Fibroblast of upper back skin (primary cell): Measurements from ENCODE around the gene ZBTB20.
"Not testable (repeated sequence)": the region's sequence is repeated elsewhere in the genome, so short reads cannot be mapped to it uniquely, and the experiment has no call there.

ENCODE experiments used
- DNase-seq: peaks from one replicate; pipeline ENCODE4 v3.0.0-alpha.2; 2013

The ZBTB20 gene

DNA sequence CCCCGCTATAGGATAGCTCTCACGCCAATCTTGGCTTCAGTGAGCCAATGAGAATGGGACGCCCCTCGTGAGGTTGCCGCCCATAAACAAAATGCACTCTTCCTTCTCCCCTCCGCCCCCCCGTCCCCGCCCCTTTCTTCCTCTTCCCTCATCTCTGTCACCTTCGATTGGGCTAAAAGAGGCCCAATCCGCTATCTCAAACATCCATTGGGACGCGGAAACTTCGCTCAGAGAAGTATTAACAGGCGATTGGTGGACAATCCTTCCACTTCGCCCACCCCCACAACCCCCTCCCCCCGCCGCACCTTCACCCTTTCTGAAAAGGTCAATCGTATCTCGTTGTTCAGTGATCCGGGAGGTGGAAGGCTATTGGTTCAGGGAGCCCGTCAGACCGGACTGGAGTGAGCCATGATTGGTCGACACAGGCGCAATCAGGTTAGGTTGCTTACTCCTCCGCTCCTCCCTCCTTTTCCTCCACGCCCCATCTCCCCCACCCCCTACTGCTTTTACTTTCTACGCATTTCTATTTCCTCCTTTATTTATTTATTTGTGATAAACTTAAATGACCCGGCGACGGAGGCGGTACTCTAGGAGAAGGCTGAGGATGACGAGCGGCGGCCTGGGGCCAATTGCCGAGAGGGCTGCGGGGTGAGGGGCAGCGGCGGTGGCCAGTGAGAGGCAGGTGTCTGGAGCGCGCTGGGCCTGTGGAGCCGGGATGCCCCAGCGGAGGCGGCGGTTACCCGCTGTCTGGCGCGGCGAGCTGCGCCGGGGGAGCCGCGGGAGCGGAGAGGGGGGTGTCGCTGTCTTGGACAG is 447 bp upstream of the ZBTB20 start:
- peak; percentile 100 for DNase-seq

DNA sequence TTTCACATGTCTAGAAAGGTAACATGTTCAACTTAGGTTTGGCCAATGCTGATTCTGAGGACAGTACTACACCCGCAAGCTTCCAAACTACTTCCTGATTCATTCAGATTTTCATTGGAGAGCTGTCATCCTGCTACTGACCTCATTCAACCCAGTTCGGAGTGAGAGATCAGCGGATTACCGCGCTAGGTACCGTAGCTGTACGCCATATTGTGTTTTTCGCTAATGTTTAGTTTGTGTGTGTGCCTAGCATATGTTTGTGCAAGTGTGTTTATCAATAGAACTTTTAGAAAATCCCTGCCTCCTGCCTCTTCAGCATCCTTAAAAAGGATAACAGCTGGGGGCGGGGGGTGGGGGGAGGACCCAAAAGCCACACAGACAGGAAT is 1.1 kb downstream of the ZBTB20 start:
- peak; percentile 69 for DNase-seq

DNA sequence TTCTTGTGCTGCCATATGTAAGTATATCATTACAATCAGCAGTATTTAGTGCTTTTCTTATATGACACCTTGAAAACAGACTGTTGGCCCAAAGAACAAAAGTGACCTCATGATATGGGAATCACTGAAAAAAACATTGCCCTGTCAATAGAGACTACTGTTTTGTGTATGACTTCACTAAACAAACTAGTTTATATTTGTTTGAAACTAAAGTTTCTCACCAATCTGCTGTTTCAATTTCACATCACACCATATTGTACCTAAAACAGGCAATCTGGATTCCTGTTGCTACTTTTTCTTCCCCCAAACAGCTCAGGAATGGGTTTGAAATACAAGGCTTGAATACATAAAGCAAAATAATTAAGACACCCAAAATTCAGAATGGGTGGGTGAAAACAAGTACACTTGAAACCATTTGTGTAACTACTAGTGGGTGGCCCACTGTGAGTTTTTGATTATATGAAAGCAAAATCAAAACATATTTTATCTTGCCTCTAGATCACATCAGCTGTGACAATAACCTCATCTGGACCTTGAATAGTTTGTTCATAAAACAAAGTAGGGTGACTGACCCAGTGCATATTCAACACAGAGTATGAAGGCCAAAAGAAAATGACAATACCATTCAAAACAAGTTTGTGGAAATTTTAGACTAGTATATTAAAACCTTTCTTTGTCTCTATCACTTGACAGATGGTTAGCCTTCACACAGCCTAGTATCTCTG is 5.9 kb downstream of the ZBTB20 start:
- no peak for DNase-seq

DNA sequence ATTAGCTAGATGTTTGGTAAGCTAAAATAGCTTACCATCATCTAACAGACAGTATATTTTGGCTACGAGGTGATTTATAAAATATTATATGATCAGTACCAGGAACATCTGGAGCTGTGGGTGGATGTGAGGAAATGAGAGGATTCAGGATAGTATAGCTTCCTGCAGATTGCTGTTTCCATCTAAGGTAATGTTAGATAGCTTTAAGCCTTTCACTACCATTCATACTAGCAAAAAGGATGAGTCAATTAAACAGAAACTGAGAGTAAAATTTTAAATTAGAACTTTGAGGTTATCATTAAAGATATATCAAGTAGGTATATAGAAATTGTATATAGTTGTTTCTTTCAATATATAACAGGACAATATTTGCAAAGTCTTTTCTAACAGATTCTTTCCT is 8.0 kb downstream of the ZBTB20 start:
- no peak for DNase-seq

GRCh38 chr3:115134648-115135347 is 12.3 kb downstream of the ZBTB20 start:
- no peak for DNase-seq

DNA sequence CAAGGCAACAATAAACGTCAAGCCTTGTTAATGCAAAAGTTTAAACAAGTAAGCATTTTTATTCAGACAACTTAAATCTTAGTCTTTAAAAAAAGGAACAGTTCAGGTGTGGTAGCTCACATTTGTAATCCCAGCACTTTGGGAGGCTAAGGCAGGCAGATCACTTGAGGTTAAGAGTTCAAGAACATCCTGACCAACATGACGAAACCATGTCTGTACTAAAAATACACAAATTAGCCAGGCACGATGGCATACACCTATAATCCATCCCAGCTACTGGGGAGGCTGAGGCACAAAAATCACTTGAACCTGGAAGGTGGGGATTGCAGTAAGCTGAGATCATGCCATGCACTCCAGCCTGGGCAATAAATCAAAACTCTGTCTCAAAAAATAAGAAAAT is 19.9 kb downstream of the ZBTB20 start:
- DNase-seq: no peak

DNA sequence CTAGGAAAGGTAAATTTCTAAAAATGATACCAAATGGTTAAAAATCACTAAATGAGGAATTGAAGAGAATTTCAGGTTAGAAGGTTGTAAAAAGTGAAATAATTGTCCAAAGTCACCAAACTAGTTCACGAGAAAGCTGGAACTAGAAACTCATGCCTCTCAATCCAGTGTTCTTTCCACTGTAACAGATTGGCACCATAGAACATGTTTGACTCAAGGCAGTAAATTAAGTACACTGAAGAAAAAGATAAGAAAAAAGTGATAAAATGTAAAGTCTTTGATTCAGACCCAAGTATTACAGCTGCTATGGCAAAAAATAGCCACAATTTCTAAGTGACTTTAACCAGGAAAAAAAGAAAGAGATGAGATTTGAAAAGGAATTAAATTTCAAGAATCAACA is 26.5 kb downstream of the ZBTB20 start:
- no peak for DNase-seq

- DNase-seq: peak; percentile 43
Measured at GRCh38 chr3:115113367-115113766, 33.7 kb downstream of the ZBTB20 start.

- no peak for DNase-seq
Measured at GRCh38 chr3:115111632-115112031, 35.5 kb downstream of the ZBTB20 start.

- DNase-seq: no peak
Measured at GRCh38 chr3:115110830-115111229, 36.3 kb downstream of the ZBTB20 start.

DNA sequence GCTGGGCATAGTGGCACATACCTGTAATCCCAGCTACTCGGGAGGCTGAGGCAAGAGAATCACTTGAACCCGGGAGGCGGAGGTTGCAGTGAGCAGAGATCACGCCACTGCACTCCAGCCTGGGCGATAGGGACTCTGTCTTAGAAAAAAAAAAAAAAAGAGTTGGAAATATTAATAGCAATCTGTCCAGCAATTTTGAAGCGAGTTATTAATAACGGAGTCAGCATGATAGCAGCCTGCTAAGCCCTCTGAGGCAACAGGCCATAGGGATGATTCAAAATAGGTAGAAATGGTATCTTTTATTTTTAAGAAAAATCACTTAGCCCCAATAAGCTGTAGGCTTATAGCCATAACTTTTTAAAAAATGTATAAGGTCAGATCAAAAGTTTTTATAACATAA is 37.0 kb downstream of the ZBTB20 start:
- DNase-seq: not testable (repeated sequence)

DNA sequence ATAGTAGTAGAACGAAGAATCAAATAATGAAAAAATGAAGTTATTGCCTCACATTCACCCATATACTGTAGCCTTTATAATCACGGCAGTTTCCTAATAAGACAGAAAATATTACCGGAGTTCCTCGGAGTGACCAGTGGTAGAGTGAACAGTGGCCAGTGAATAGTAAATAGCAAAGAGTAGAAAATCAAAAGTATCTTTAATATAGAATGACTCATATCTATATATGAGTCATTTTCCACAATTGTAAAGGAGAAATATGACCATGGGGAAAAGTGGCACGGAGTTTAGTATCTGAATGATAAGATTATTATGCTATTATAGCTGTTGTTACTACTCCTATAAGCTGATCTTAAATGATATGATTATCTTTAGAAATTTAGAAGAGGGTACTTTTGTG is 38.5 kb downstream of the ZBTB20 start:
- DNase-seq: no peak

- no peak for DNase-seq
Measured at GRCh38 chr3:115102046-115102445, 45.0 kb downstream of the ZBTB20 start.

- no peak for DNase-seq
Measured at GRCh38 chr3:115100806-115101205, 46.3 kb downstream of the ZBTB20 start.

- peak; percentile 46 for DNase-seq
Measured at GRCh38 chr3:115099986-115100571, 47.0 kb downstream of the ZBTB20 start.

DNA sequence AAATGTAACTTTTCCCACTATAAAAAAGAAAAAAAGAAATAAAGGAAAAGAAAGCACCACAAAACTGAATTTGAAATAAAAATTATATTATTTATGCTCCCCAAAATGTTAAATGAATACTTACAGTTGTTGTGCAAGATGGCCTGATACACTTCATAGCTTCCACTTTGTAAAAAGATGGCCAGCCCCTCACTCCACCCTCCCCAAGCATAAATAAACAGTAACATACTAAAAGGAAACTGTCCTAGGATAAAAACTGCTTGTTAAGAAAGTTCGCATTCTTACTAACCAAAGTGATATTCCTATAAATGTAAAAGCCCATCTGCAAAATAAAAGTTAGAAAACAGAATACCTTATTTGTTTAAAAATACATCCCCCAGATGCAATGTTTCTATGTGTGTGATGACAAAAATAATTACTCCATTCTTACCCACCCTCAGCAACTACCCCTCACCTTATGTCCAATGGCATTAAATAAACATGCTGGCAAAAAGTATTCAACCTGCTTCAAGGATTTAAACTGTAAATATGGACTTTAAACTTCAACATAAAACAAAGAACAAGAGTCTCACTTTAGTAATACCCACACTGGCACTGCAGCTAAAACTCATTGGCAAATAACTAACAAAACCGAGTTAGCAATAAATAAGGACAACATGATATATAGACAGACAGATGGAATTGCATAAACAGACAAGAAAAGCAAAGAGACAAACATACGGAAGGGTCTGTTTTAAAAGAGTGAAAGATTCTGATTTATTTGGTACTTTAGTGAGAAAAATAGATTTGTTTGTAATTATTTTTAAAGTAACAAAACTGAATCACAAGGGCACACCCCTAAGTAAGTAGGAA is 47.7 kb downstream of the ZBTB20 start:
- DNase-seq: no peak

GRCh38 chr3:115098354-115099073 is 48.6 kb downstream of the ZBTB20 start:
- no peak for DNase-seq

GRCh38 chr3:115095236-115095635 is 51.9 kb downstream of the ZBTB20 start:
- no peak for DNase-seq

- DNase-seq: peak; percentile 58
Measured at GRCh38 chr3:115092220-115092791, 54.8 kb downstream of the ZBTB20 start.

GRCh38 chr3:115090712-115091111 is 56.4 kb downstream of the ZBTB20 start:
- no peak for DNase-seq

GRCh38 chr3:115089481-115089880 is 57.6 kb downstream of the ZBTB20 start:
- DNase-seq: no peak
